Retinal pigment epithelial cell (primary cell): ENCODE data around the gene CYB561D1.

Source experiments
- DNase-seq: peaks from one replicate; pipeline ENCODE4 v3.0.0-alpha.2; 2010; ENCODE audit warnings: low read depth
- H3K4me3 ChIP-seq: 2 replicates; pipeline ENCODE4 v1.5.1; 2011; ENCODE audit warnings: mild to moderate bottlenecking, low read length, control low read depth, moderate library complexity
- TF ChIP-seq, protein P1 (sequence below): conservative IDR thresholded peaks from 2 replicates; pipeline ENCODE4 v1.5.1; 2011; ENCODE audit warnings: low read depth, low read length, control low read depth, inconsistent platforms

CYB561D1 gene

GRCh38 chr1:109530457-109531087 lies 36.7 kb downstream of the CYB561D1 start:
- TF ChIP-seq, protein P1, sequence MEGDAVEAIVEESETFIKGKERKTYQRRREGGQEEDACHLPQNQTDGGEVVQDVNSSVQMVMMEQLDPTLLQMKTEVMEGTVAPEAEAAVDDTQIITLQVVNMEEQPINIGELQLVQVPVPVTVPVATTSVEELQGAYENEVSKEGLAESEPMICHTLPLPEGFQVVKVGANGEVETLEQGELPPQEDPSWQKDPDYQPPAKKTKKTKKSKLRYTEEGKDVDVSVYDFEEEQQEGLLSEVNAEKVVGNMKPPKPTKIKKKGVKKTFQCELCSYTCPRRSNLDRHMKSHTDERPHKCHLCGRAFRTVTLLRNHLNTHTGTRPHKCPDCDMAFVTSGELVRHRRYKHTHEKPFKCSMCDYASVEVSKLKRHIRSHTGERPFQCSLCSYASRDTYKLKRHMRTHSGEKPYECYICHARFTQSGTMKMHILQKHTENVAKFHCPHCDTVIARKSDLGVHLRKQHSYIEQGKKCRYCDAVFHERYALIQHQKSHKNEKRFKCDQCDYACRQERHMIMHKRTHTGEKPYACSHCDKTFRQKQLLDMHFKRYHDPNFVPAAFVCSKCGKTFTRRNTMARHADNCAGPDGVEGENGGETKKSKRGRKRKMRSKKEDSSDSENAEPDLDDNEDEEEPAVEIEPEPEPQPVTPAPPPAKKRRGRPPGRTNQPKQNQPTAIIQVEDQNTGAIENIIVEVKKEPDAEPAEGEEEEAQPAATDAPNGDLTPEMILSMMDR, result no peak
- DNase-seq, result no peak
- no peak overlapping the region for H3K4me3 ChIP-seq

DNA sequence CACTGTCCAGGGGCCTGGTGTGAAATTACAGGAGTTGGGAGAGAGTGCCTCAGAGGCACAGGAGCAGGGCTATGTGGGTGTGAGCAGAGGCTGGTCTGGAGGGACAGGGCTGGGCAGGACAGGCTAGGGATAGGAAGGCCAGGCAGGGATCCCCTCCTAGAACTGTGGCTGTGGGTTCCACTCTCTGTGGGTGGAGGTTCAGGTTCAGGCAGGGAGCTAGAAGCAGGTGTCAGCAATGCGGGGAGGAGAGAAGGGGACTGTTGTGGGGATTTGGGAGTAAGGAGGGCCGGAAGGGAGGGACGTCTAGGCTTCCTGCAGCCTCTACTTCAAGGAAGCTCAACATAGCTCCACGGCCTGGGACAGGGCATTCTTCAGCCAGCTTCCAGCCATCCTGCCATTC lies 37.5 kb downstream of the CYB561D1 start:
- TF ChIP-seq, protein P1, result no peak
- no peak overlapping the region for H3K4me3 ChIP-seq
- DNase-seq, result no peak

- H3K4me3 ChIP-seq, result no peak overlapping the region
- no peak for DNase-seq
- TF ChIP-seq, protein P1, result no peak
These were observed 38.0 kb downstream of the CYB561D1 start for GRCh38 chr1:109531826-109532364.

GRCh38 chr1:109532365-109533136 lies 38.7 kb downstream of the CYB561D1 start:
- no peak overlapping the region for H3K4me3 ChIP-seq
- no peak for DNase-seq
- TF ChIP-seq, protein P1, result peak; percentile 96

GRCh38 chr1:109534307-109534858 lies 40.5 kb downstream of the CYB561D1 start:
- no peak overlapping the region for H3K4me3 ChIP-seq
- no peak for DNase-seq
- TF ChIP-seq, protein P1, result no peak

DNA sequence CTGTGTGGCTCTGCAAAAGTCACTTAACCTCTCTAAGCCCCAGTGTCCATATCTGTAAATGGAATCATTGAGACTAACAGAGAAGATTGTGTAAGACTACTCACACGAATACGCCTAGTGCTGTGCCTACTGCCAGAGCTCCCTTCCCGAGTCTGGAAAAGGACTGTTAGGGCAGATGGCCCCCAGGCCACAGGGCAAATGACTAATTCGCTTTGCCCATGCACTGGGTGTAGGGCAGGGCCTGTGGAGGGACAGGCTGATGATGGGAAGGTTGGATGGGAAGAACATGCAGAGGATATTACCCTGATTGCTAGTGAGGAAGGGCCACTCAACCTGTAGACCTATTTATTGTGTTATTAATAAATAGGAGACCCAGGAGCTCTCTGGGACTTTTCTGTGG lies 41.6 kb downstream of the CYB561D1 start:
- TF ChIP-seq, protein P1, result no peak
- no peak for DNase-seq
- no peak overlapping the region for H3K4me3 ChIP-seq
